HepG2 (cell line): ENCODE results near the gene SCMH1. TPM values are rescaled to one million over a fixed set of nuclear protein-coding genes. Genes with fewer than 3 reads are reported as not detected.

Experiments
- ARNT2 ChIP-seq: sonication (generic); formaldehyde crosslinking; IDR thresholded peaks from 2 replicates; pipeline ENCODE4 v1.8.0; 2022; ENCODE audit warnings: mild to moderate bottlenecking, low read depth, missing genetic modification reagents, moderate library complexity
- ATF7-NPFF ChIP-seq: sonication (generic); formaldehyde crosslinking; IDR thresholded peaks from 2 replicates; pipeline ENCODE4 v1.8.1; 2023; ENCODE audit warnings: mild to moderate bottlenecking, low read depth, missing genetic modification reagents, moderate library complexity
- CHCHD3 ChIP-seq: sonication (generic); formaldehyde crosslinking; IDR thresholded peaks from 2 replicates; pipeline ENCODE4 v1.8.0; 2022; ENCODE audit warnings: mild to moderate bottlenecking, missing genetic modification reagents, moderate library complexity
- EEA1 ChIP-seq: sonication (generic); formaldehyde crosslinking; IDR thresholded peaks from 2 replicates; pipeline ENCODE4 v1.5.1; 2020; ENCODE audit warnings: mild to moderate bottlenecking, missing genetic modification reagents, borderline replicate concordance
- GABPB1 ChIP-seq: IDR thresholded peaks from 2 replicates; pipeline ENCODE4 v1.6.1; 2016; ENCODE audit warnings: mild to moderate bottlenecking, missing genetic modification reagents, moderate library complexity, missing compliant biosample characterization
- HDAC1 ChIP-seq: sonication (generic); formaldehyde crosslinking; IDR thresholded peaks from 2 replicates; pipeline ENCODE4 v1.5.1; 2020; ENCODE audit warnings: mild to moderate bottlenecking, missing genetic modification reagents
- KDM2A ChIP-seq: sonication (generic); formaldehyde crosslinking; IDR thresholded peaks from 2 replicates; pipeline ENCODE4 v1.4.0; 2020; ENCODE audit warnings: low read depth, missing genetic modification reagents, borderline replicate concordance
- KMT2B ChIP-seq: IDR thresholded peaks from 2 replicates; pipeline ENCODE4 v1.6.1; 2016; ENCODE audit warnings: missing genetic modification reagents, missing compliant biosample characterization
- MTF2 ChIP-seq: sonication (generic); formaldehyde crosslinking; IDR thresholded peaks from 2 replicates; pipeline ENCODE4 v1.5.0; 2020; ENCODE audit warnings: missing genetic modification reagents, borderline replicate concordance
- RAD21 ChIP-seq: fragments of 450-650 bp; formaldehyde crosslinking; IDR thresholded peaks from 2 replicates; pipeline ENCODE4 v1.5.0; 2020; ENCODE audit warnings: mild to moderate bottlenecking
- RARA ChIP-seq: IDR thresholded peaks from 2 replicates; pipeline ENCODE4 v1.6.1; 2016; ENCODE audit warnings: missing genetic modification reagents, missing compliant biosample characterization
- SSRP1 ChIP-seq: IDR thresholded peaks from 2 replicates; pipeline ENCODE4 v1.6.1; 2016; ENCODE audit warnings: control low read depth
- TAF1 ChIP-seq: sonication (generic); formaldehyde crosslinking; IDR thresholded peaks from 2 replicates; pipeline ENCODE4 v1.4.0; 2020; ENCODE audit warnings: missing genetic modification reagents
- ZEB1 ChIP-seq: IDR thresholded peaks from 2 replicates; pipeline ENCODE4 v1.6.1; 2012; ENCODE audit warnings: mild to moderate bottlenecking, low read depth, inconsistent platforms; ENCODE audit not compliant: insufficient replicate concordance
- ZNF17 ChIP-seq: sonication (generic); formaldehyde crosslinking; IDR thresholded peaks from 2 replicates; pipeline ENCODE4 v1.5.0; 2020; ENCODE audit warnings: mild to moderate bottlenecking, missing genetic modification reagents
- ZNF224 ChIP-seq: sonication (generic); formaldehyde crosslinking; IDR thresholded peaks from 2 replicates; pipeline ENCODE4 v1.5.0; 2020; ENCODE audit warnings: mild to moderate bottlenecking, missing genetic modification reagents
- ZNF605 ChIP-seq: sonication (generic); formaldehyde crosslinking; IDR thresholded peaks from 2 replicates; pipeline ENCODE4 v1.8.0; 2022; ENCODE audit warnings: mild to moderate bottlenecking, missing genetic modification reagents
- ZNF746 ChIP-seq: sonication (generic); formaldehyde crosslinking; IDR thresholded peaks from 2 replicates; pipeline ENCODE4 v1.8.0; 2022; ENCODE audit warnings: mild to moderate bottlenecking, missing genetic modification reagents
- ZNF788 ChIP-seq: sonication (generic); formaldehyde crosslinking; IDR thresholded peaks from 2 replicates; pipeline ENCODE4 v1.5.0; 2020; ENCODE audit warnings: mild to moderate bottlenecking, missing genetic modification reagents, borderline replicate concordance
- polyA plus RNA-seq, 8 experiments: library from polyadenylated mRNA; depleted of rRNA in 3 of 8; stranded (reverse) in 7 of 8; unstranded in 1 of 8; fragments of >200 nt; fragmentation: Illumina TruSeq in 4 of 8; extraction: Trizol in 4 of 8; gene quantifications; 2 replicates each; pipeline versions ENCODE4 v1.2.1 to v1.2.3, GENCODE V29; 2011 to 2016; ENCODE audit warnings: low read depth in 4 of 8, missing spikeins in 1 of 8, mixed read lengths in 1 of 8; ENCODE audit not compliant: insufficient read depth in 1 of 8
- total RNA-seq, 5 experiments: library from RNA; depleted of rRNA; stranded (reverse); fragments of >200 nt; fragmentation: Illumina TruSeq; extraction: Trizol; gene quantifications; 2 replicates each; pipeline ENCODE4 v1.2.3, GENCODE V29; 2016; ENCODE audit warnings: low read depth in 1 of 5
- TF ChIP-seq, protein P1 (sequence below): sonication (generic); formaldehyde crosslinking; IDR thresholded peaks from 2 replicates; pipeline ENCODE4 v1.8.1; 2022; ENCODE audit warnings: low read depth, mild to moderate bottlenecking, missing genetic modification reagents
- TF ChIP-seq, protein P2 (sequence below): sonication (generic); formaldehyde crosslinking; IDR thresholded peaks from 2 replicates; pipeline ENCODE4 v1.4.0; 2020; ENCODE audit warnings: missing genetic modification reagents
- TF ChIP-seq, protein P3 (sequence below): sonication (generic); formaldehyde crosslinking; IDR thresholded peaks from 2 replicates; pipeline ENCODE4 v1.4.0; 2020; ENCODE audit warnings: missing genetic modification reagents

Gene SCMH1
- total and polyA plus RNA-seq, 2 of the 13 experiments (the other 11 are each of a cell fraction or from before 2014, with no cell fraction given) = 41.8 to 52.6 TPM

DNA sequence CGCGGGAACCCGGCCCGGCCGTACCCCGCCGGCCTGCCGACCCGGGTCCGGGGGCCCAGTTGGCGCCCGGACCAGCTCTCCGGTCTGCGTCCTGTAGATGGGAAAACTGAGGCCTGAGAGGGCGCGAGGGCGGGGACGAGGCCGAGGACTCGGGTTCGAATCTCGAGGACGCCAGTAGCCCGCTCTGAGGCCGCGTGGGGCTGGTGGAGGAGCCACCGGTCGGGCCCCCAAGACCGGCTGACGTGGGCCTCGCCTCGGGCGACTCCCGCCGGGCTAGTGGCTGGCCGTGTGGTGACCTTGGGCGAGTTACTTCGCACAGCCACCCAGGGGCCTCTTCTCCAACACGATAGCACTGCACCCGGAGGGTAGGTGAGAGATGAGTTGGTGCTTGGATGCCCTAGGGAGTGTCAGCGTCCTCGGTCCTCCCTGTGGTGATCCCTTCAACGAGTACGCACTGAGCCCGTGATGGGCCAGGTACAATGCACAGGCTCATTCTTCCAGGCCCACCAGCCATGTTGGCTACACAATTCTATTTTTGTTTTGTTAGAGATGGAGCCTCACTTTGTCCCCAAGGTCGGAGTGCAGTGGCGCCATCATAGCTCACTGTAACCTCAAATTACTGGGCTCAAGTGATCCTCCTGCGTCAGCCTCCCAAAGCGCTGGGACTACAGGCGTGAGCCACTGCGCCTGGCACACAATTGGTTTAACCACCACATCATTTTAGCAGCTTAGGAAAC is 404 bp upstream of the SCMH1 start (continued):
- TF ChIP-seq, protein P1, sequence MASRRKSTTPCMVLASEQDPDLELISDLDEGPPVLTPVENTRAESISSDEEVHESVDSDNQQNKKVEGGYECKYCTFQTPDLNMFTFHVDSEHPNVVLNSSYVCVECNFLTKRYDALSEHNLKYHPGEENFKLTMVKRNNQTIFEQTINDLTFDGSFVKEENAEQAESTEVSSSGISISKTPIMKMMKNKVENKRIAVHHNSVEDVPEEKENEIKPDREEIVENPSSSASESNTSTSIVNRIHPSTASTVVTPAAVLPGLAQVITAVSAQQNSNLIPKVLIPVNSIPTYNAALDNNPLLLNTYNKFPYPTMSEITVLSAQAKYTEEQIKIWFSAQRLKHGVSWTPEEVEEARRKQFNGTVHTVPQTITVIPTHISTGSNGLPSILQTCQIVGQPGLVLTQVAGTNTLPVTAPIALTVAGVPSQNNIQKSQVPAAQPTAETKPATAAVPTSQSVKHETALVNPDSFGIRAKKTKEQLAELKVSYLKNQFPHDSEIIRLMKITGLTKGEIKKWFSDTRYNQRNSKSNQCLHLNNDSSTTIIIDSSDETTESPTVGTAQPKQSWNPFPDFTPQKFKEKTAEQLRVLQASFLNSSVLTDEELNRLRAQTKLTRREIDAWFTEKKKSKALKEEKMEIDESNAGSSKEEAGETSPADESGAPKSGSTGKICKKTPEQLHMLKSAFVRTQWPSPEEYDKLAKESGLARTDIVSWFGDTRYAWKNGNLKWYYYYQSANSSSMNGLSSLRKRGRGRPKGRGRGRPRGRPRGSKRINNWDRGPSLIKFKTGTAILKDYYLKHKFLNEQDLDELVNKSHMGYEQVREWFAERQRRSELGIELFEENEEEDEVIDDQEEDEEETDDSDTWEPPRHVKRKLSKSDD = 0 out of 2 replicates have a peak, but pooled peaks have one; percentile 47
- TF ChIP-seq HDAC1 (CRISPR knock-in tag) (peak; percentile 29; the same call in 1 of the 2 replicates), EEA1 (CRISPR knock-in tag) (no peak), ARNT2 (peak; percentile 54; the same call in 1 of the 2 replicates), ZEB1 (no peak), TAF1 (CRISPR knock-in tag) (peak; percentile 37; the same call in 1 of the 2 replicates), SSRP1 (CRISPR knock-in tag) (no peak), RARA (CRISPR knock-in tag) (no peak), GABPB1 (CRISPR knock-in tag) (peak; percentile 34; the same call in 1 of the 2 replicates), RAD21 (CRISPR knock-in tag) (peak; percentile 49; the same call in 1 of the 2 replicates), ATF7-NPFF (CRISPR knock-in tag) (peak; percentile 44; the same call in 1 of the 2 replicates), ZNF17 (CRISPR knock-in tag) (no peak), KMT2B (no peak), ZNF788 (CRISPR knock-in tag) (peak; percentile 37; the same call in 1 of the 2 replicates), ZNF746 (CRISPR knock-in tag) (0 out of 2 replicates have a peak, but pooled peaks have one; percentile 22), CHCHD3 (CRISPR knock-in tag) (peak; percentile 67; the same call in 1 of the 2 replicates), ZNF224 (CRISPR knock-in tag) (no peak), MTF2 (0 out of 2 replicates have a peak, but pooled peaks have one; percentile 27), ZNF605 (CRISPR knock-in tag) (peak; percentile 59; the same call in 1 of the 2 replicates), KDM2A (peak; percentile 18; the same call in 1 of the 2 replicates)
- TF ChIP-seq, protein P2, sequence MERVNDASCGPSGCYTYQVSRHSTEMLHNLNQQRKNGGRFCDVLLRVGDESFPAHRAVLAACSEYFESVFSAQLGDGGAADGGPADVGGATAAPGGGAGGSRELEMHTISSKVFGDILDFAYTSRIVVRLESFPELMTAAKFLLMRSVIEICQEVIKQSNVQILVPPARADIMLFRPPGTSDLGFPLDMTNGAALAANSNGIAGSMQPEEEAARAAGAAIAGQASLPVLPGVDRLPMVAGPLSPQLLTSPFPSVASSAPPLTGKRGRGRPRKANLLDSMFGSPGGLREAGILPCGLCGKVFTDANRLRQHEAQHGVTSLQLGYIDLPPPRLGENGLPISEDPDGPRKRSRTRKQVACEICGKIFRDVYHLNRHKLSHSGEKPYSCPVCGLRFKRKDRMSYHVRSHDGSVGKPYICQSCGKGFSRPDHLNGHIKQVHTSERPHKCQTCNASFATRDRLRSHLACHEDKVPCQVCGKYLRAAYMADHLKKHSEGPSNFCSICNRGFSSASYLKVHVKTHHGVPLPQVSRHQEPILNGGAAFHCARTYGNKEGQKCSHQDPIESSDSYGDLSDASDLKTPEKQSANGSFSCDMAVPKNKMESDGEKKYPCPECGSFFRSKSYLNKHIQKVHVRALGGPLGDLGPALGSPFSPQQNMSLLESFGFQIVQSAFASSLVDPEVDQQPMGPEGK (CRISPR knock-in tag) = peak; percentile 14; the same call in 1 of the 2 replicates
- TF ChIP-seq, protein P3, sequence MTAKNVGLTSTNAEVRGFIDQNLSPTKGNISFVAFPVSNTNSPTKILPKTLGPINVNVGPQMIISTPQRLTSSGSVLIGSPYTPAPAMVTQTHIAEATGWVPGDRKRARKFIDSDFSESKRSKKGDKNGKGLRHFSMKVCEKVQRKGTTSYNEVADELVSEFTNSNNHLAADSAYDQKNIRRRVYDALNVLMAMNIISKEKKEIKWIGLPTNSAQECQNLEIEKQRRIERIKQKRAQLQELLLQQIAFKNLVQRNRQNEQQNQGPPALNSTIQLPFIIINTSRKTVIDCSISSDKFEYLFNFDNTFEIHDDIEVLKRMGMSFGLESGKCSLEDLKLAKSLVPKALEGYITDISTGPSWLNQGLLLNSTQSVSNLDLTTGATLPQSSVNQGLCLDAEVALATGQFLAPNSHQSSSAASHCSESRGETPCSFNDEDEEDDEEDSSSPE = 0 out of 2 replicates have a peak, but pooled peaks have one; percentile 1
